ENCODE results near the gene PCYT1B. TPM values are rescaled to one million over a fixed set of nuclear protein-coding genes. Genes with fewer than 3 reads are reported as not detected.

PCYT1B gene
- total RNA-seq, result 0.15 and 0.17 TPM in 2 replicates

GRCh38 chrX:24647257-24648058, at the start of gene PCYT1B:
TSS of gene PCYT1B (minus strand) at chrX:24647347. CDS start at chrX:24647105, 242 bp downstream.

GRCh38 chrX:24693453-24694202, 46.5 kb upstream of the PCYT1B start, which contains the start of gene POLA1:
TSS of gene POLA1 (plus strand) at chrX:24693918. CDS start at chrX:24693962, 44 bp downstream.

Other genes starting within 250 kb of the PCYT1B start
- gene PDK3, start 182.1 kb downstream of the PCYT1B start, total RNA-seq, result 7.9 and 9.5 TPM in 2 replicates
- gene POLA1, start 46.6 kb upstream of the PCYT1B start, total RNA-seq, result 8.1 and 23.1 TPM in 2 replicates

All from smooth muscle cell of trachea (primary cell).